Stimulated activated naive CD8-positive, alpha-beta T cell treated with anti-CD3 and anti-CD28 coated beads, Interleukin-15, Interleukin-2, amounts not matched to agents 100 ng/mL and 50 ng/mL, for 24 hours (primary cell): ENCODE results near the gene AUH.
"Not testable (repeated sequence)": the region's sequence is repeated elsewhere in the genome, so short reads cannot be mapped to it uniquely, and the experiment has no call there.

ENCODE experiments used
- H3K27ac Mint-ChIP-seq: one replicate; pipeline ENCODE4 v1.8.0; 2021; ENCODE audit warnings: mild to moderate bottlenecking, mixed read lengths
- H3K27me3 Mint-ChIP-seq: one replicate; pipeline ENCODE4 v1.8.0; 2021; ENCODE audit warnings: mixed read lengths
- H3K36me3 Mint-ChIP-seq: one replicate; pipeline ENCODE4 v1.8.0; 2021; ENCODE audit warnings: low read depth, mixed read lengths
- H3K4me1 Mint-ChIP-seq: one replicate; pipeline ENCODE4 v1.8.0; 2021; ENCODE audit warnings: low read depth, mixed read lengths
- H3K4me3 Mint-ChIP-seq: one replicate; pipeline ENCODE4 v1.8.0; 2021; ENCODE audit warnings: mild to moderate bottlenecking, mixed read lengths
- H3K9me3 Mint-ChIP-seq: one replicate; pipeline ENCODE4 v1.8.0; 2021; ENCODE audit warnings: mixed read lengths

AUH gene

GRCh38 chr9:91212596-91213243 is 149.0 kb downstream of the AUH start:
- peaks cover 53% of the 10 kb centered on the region for H3K4me1 Mint-ChIP-seq
- H3K36me3 Mint-ChIP-seq: peaks cover 37% of the 10 kb centered on the region
- H3K27ac Mint-ChIP-seq: peak overlapping the region; percentile 99
- H3K27me3 Mint-ChIP-seq: no peaks in the 10 kb centered on the region
- H3K9me3 Mint-ChIP-seq: no peaks in the 10 kb centered on the region
- peak overlapping the region; percentile 64 for H3K4me3 Mint-ChIP-seq

GRCh38 chr9:91211919-91212318 is 149.8 kb downstream of the AUH start:
- Mint-ChIP-seq H3K36me3 (peaks cover 28% of the 10 kb centered on the region), H3K4me3 (peak overlapping the region; percentile 64), H3K4me1 (peaks cover 61% of the 10 kb centered on the region), H3K27me3 (no peaks in the 10 kb centered on the region), H3K9me3 (no peaks in the 10 kb centered on the region), H3K27ac (peak overlapping the region; percentile 99)

- H3K27ac Mint-ChIP-seq: peak overlapping the region; percentile 99
- H3K36me3 Mint-ChIP-seq: peaks cover 28% of the 10 kb centered on the region
- peak overlapping the region; percentile 64 for H3K4me3 Mint-ChIP-seq
- H3K27me3 Mint-ChIP-seq: no peaks in the 10 kb centered on the region
- peaks cover 66% of the 10 kb centered on the region for H3K4me1 Mint-ChIP-seq
- H3K9me3 Mint-ChIP-seq: no peaks in the 10 kb centered on the region
Measured at GRCh38 chr9:91211414-91211813, 150.3 kb downstream of the AUH start.

DNA sequence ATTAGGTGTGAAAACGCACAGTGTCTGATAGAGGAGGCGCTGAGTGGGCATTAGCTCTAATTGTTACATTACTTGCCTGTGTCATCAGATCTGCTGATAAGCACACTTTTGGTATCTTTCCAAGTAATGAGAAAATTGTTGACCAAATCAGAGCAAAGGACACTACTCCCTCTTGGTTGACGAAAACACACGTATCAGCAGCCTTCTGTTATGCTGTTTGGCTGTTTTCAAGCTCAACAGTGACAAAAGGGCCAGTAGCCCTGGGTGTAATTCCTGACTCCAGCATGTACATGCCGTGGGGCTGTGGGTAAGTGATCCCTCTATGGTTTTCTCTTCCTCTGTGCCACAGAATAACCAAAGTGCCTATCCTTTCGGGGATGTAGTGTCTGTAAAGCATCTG is 151.4 kb downstream of the AUH start:
- Mint-ChIP-seq H3K4me1 (peaks cover 76% of the 10 kb centered on the region), H3K9me3 (no peaks in the 10 kb centered on the region), H3K4me3 (no peak overlapping the region), H3K27me3 (no peaks in the 10 kb centered on the region), H3K27ac (peak overlapping the region; percentile 29), H3K36me3 (peaks cover 32% of the 10 kb centered on the region)

GRCh38 chr9:91208837-91209236 is 152.9 kb downstream of the AUH start:
- Mint-ChIP-seq H3K36me3 (peaks cover 35% of the 10 kb centered on the region), H3K27ac (peak overlapping the region; percentile 98), H3K4me3 (peak overlapping the region; percentile 73), H3K9me3 (no peaks in the 10 kb centered on the region), H3K27me3 (no peaks in the 10 kb centered on the region), H3K4me1 (peaks cover 85% of the 10 kb centered on the region)

DNA sequence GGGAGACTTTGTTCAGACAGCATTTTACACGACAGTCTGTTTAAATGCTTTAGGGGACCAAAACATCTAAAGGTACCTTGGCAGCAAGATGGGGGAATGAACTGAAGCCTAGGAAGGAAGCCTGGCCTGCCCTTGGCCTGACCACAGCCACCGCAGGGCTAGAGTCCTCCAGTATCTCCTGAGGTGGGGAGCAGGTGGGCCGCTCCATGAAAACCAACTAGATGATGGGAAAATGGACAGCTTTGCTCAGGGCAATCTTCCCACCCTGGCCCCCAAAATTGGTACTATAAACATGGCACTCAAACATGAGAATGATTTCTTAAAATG is 153.3 kb downstream of the AUH start:
- Mint-ChIP-seq H3K27ac (peak overlapping the region; percentile 98), H3K4me1 (peaks cover 87% of the 10 kb centered on the region)

GRCh38 chr9:91207729-91208418 is 153.8 kb downstream of the AUH start:
- H3K27me3 Mint-ChIP-seq: no peaks in the 10 kb centered on the region
- H3K4me1 Mint-ChIP-seq: peaks cover 84% of the 10 kb centered on the region
- peaks cover 31% of the 10 kb centered on the region for H3K36me3 Mint-ChIP-seq
- H3K4me3 Mint-ChIP-seq: peak overlapping the region; percentile 73
- H3K9me3 Mint-ChIP-seq: peaks cover 4% of the 10 kb centered on the region
- H3K27ac Mint-ChIP-seq: peak overlapping the region; percentile 98

More for the DNA sequence above, 153.3 kb downstream of the AUH start:
- Mint-ChIP-seq H3K27me3 (no peaks in the 10 kb centered on the region), H3K9me3 (no peaks in the 10 kb centered on the region), H3K4me3 (peak overlapping the region; percentile 73), H3K36me3 (peaks cover 33% of the 10 kb centered on the region)

GRCh38 chr9:91207397-91207728 is 154.4 kb downstream of the AUH start:
- Mint-ChIP-seq H3K27ac (peak overlapping the region; percentile 98), H3K4me3 (peak overlapping the region; percentile 73), H3K27me3 (no peaks in the 10 kb centered on the region), H3K36me3 (peaks cover 30% of the 10 kb centered on the region), H3K9me3 (peaks cover 4% of the 10 kb centered on the region), H3K4me1 (peaks cover 79% of the 10 kb centered on the region)

DNA sequence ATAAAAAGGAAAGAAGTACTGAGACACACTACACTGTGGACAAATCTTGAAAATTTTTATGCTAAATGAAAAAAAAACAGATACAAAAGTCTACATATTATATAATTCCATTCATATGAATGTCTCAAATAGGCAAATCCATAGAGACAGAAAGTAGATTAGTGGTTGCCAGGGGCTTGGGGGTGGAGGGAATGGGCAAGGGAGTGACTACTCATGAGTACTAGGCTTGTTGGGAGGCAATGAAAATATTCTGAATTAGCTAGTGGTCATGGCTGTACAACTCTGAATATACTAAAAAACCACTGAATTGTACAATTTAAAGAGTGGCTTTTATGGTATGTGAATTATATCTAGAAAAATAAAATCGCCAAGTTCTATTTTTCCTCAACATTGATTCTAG is 154.9 kb downstream of the AUH start:
- peak overlapping the region; percentile 98 for H3K27ac Mint-ChIP-seq
- no peaks in the 10 kb centered on the region for H3K27me3 Mint-ChIP-seq
- H3K36me3 Mint-ChIP-seq: peaks cover 29% of the 10 kb centered on the region
- peaks cover 5% of the 10 kb centered on the region for H3K9me3 Mint-ChIP-seq
- peaks cover 73% of the 10 kb centered on the region for H3K4me1 Mint-ChIP-seq
- H3K4me3 Mint-ChIP-seq: no peak overlapping the region

GRCh38 chr9:91202736-91203283 is 158.9 kb downstream of the AUH start:
- Mint-ChIP-seq H3K4me3 (no peak overlapping the region), H3K36me3 (peaks cover 42% of the 10 kb centered on the region), H3K4me1 (peaks cover 69% of the 10 kb centered on the region), H3K27me3 (no peaks in the 10 kb centered on the region), H3K9me3 (peaks cover 13% of the 10 kb centered on the region), H3K27ac (no peak overlapping the region)

DNA sequence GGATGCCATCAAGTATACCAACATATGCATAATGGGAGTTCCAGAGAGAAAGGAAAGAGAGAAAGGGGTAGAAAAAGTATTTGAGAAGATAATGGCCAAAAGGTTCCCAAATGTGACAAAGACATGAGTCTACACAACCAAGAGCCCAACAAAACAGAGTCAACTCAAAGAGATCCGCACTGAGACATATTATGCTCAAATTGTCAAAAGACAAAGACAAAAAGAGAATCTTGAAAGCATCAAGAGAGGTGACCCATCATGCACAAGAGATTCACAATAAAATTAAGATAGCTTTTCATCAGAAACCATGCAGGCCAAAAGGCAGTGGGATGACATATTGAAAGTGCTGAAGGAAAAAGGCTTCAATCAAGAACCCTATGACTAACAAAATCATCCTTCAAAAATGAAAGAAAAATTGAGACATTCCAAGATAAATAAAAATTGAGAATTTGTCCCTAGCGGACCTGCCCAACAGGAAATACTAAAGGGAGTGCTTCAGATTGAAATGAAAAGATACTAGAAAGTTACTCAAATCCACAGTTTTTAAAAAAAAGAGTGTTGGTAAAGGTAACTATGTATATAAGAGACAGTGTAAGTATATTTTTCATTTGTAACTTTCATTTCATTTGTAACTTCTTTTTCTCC is 160.9 kb downstream of the AUH start:
- H3K9me3 Mint-ChIP-seq: peaks cover 13% of the 10 kb centered on the region

DNA sequence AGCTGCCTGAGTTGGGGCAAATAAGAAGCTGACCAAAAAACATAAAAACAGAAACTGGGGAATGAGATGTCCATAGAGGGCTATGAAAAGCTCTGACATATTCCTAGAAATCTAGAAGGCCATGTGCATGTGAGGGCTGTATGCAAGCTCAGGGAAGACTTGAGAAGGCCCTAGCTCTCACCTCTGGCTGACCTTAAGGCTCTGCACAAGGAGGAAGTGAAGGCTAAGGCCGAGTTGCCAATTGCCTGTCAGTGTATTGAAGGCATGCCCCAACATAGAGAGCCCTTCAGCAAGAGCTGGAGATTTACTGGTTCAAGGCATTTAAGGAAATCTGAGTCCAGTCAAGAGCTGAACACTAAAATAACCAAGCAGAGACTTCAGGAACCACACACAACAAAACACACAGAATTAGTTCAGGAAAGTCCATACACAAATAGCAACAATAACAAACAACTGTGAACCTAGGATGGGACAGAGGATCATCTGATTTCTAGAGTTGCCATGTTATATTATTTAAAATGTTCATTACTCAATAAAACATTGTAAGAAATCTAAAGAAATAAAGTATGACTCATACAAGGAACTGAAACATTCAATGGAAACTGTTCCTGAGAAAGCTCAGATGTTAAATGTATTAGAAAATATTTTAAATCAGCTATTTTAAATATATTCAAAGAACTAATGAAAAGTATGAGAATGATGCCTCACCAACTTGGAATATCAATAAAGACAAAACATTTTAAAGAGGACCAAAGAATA is 161.8 kb downstream of the AUH start:
- Mint-ChIP-seq H3K4me3 (peak overlapping the region; percentile 35), H3K36me3 (peaks cover 47% of the 10 kb centered on the region), H3K9me3 (peaks cover 13% of the 10 kb centered on the region), H3K27ac (peak overlapping the region; percentile 81), H3K27me3 (no peaks in the 10 kb centered on the region), H3K4me1 (peaks cover 74% of the 10 kb centered on the region)

More for the DNA sequence above, 160.9 kb downstream of the AUH start:
- peak overlapping the region; percentile 39 for H3K27ac Mint-ChIP-seq
- peaks cover 69% of the 10 kb centered on the region for H3K4me1 Mint-ChIP-seq
- peaks cover 51% of the 10 kb centered on the region for H3K36me3 Mint-ChIP-seq
- no peaks in the 10 kb centered on the region for H3K27me3 Mint-ChIP-seq
- no peak overlapping the region for H3K4me3 Mint-ChIP-seq

GRCh38 chr9:91198881-91199280 is 162.8 kb downstream of the AUH start:
- H3K4me3 Mint-ChIP-seq, H3K27me3 Mint-ChIP-seq: not testable (repeated sequence)
- H3K36me3 Mint-ChIP-seq: peaks cover 38% of the 10 kb centered on the region
- peak overlapping the region; percentile 5 for H3K27ac Mint-ChIP-seq
- H3K9me3 Mint-ChIP-seq: peaks cover 13% of the 10 kb centered on the region
- H3K4me1 Mint-ChIP-seq: peaks cover 76% of the 10 kb centered on the region

DNA sequence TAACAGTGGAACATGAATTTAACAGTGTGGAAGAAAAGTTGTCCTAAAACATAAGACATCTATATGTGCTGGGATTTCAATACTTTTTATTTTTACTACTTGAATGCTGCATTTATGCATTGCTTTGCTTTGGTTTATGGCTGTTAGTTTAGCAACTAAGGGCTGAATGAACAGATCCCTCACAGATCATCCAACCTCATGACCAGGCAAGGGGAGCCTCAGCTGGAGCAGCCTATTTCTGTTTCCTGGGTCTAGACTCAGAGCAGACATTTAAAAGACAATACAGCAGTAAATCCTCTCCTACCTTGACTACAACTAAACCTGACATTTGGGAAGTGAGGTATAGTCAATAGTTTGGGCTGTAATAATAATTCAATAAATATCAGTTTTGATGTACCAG is 163.3 kb downstream of the AUH start:
- no peak overlapping the region for H3K4me3 Mint-ChIP-seq
- H3K27me3 Mint-ChIP-seq: no peaks in the 10 kb centered on the region
- H3K4me1 Mint-ChIP-seq: peaks cover 78% of the 10 kb centered on the region
- peak overlapping the region; percentile 5 for H3K27ac Mint-ChIP-seq
- peaks cover 13% of the 10 kb centered on the region for H3K9me3 Mint-ChIP-seq
- H3K36me3 Mint-ChIP-seq: peaks cover 37% of the 10 kb centered on the region
